Esophagus squamous epithelium (tissue), 5 donors: ENCODE data around the gene XAF1. TPM values are rescaled to one million over a fixed set of nuclear protein-coding genes. Genes with fewer than 3 reads are reported as not detected.

ENCODE experiments used
- DNase-seq: peaks from one replicate; lab custom pipeline; 2025; lab: John Stamatoyannopoulos, UW
- H3K27ac ChIP-seq, 4 donors: fragments of 200-600 bp; sonication (generic); one replicate each; pipeline ENCODE4 v1.5.1; 2016 to 2019; ENCODE audit warnings: mild to moderate bottlenecking in 1 of 4
- H3K27me3 ChIP-seq, 4 donors: fragments of 200-600 bp; sonication (generic); 1 replicate in 3 of 4; 2 replicates in 1 of 4; pipeline versions ENCODE4 v1.5.1 to v1.6.0; 2017 to 2021; ENCODE audit warnings: antibody characterized with exemption in 1 of 4
- H3K36me3 ChIP-seq, 3 donors: fragments of 200-600 bp; sonication (generic); one replicate each; pipeline ENCODE4 v1.5.1; 2016 to 2019
- H3K4me1 ChIP-seq, 3 donors: fragments of 200-600 bp; sonication (generic); one replicate each; pipeline ENCODE4 v1.5.1; 2017 to 2019
- H3K4me3 ChIP-seq, 4 donors: fragments of 200-600 bp; sonication (generic); 1 replicate in 3 of 4; 2 replicates in 1 of 4; pipeline ENCODE4 v1.5.1; 2016 to 2019; ENCODE audit warnings: mild to moderate bottlenecking in 2 of 4, moderate library complexity in 1 of 4
- H3K9me3 ChIP-seq, 3 donors: fragments of 200-600 bp; sonication (generic); one replicate each; pipeline ENCODE4 v1.5.1; 2016 to 2019
- POLR2A ChIP-seq, 4 donors: fragments of 450-650 bp; IDR thresholded peaks; one replicate each; pipeline ENCODE4 v1.6.1; 2017; ENCODE audit warnings: antibody characterized with exemption in 4 of 4, mild to moderate bottlenecking in 4 of 4, moderate library complexity in 3 of 4
- WGBS, 2 donors: methylation state at CpG; one replicate each; pipeline ENCODE4 v1.1.5; 2018; 5-methylcytosine and 5-hydroxymethylcytosine counted together
- intact Hi-C: fragments of 100-400 bp; cut with DNase I; formaldehyde crosslinking; loops from one replicate; pipeline ENCODE4 v1.15.0; 2022
- total RNA-seq, 4 donors: library from RNA; depleted of rRNA; stranded (reverse); fragments of >200 nt; gene quantifications; one replicate each; pipeline ENCODE4 v1.1.0, GENCODE V29; 2016
- TF ChIP-seq, protein P1 (sequence below), 6 experiments: fragments of 450-650 bp in 4 of 6; fragments of 200-600 bp in 2 of 6; sonication (generic) in 2 of 6; IDR thresholded peaks; one replicate each; pipeline ENCODE4 v1.5.1; 2016 to 2019; ENCODE audit warnings: antibody characterized with exemption in 6 of 6, mild to moderate bottlenecking in 4 of 6, moderate library complexity in 4 of 6
- donor health status: DM: yes; HTN: yes; CAD: no.

Gene XAF1
- total RNA-seq, 4 donors from 2014 or later, result 6.9 to 24.0 (median 15.5) TPM

GRCh38 chr17:6782244-6782643 lies 26.4 kb downstream of the XAF1 start:
- 76 to 90% methylated on average over 4 of the region's 4 CpGs for WGBS, 2 donors
- H3K9me3 ChIP-seq, result no peaks in the 10 kb centered on the region
- intact Hi-C loops, result no loop called here
- DNase-seq, result no peak
- no peak overlapping the region for H3K4me3 ChIP-seq
- H3K36me3 ChIP-seq, result no peaks in the 10 kb centered on the region
- TF ChIP-seq, protein P1, sequence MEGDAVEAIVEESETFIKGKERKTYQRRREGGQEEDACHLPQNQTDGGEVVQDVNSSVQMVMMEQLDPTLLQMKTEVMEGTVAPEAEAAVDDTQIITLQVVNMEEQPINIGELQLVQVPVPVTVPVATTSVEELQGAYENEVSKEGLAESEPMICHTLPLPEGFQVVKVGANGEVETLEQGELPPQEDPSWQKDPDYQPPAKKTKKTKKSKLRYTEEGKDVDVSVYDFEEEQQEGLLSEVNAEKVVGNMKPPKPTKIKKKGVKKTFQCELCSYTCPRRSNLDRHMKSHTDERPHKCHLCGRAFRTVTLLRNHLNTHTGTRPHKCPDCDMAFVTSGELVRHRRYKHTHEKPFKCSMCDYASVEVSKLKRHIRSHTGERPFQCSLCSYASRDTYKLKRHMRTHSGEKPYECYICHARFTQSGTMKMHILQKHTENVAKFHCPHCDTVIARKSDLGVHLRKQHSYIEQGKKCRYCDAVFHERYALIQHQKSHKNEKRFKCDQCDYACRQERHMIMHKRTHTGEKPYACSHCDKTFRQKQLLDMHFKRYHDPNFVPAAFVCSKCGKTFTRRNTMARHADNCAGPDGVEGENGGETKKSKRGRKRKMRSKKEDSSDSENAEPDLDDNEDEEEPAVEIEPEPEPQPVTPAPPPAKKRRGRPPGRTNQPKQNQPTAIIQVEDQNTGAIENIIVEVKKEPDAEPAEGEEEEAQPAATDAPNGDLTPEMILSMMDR (IDR thresholded peaks at IDR 0.05), result no peak
- no peak for TF ChIP-seq POLR2A (IDR thresholded peaks at IDR 0.05)
- peaks cover 0 to 10% (median 0%) of the 10 kb centered on the region in 3 donors for H3K4me1 ChIP-seq
- peaks cover 0 to 31% (median 0%) of the 10 kb centered on the region in 4 donors for H3K27me3 ChIP-seq
- H3K27ac ChIP-seq, result no peak overlapping the region

DNA sequence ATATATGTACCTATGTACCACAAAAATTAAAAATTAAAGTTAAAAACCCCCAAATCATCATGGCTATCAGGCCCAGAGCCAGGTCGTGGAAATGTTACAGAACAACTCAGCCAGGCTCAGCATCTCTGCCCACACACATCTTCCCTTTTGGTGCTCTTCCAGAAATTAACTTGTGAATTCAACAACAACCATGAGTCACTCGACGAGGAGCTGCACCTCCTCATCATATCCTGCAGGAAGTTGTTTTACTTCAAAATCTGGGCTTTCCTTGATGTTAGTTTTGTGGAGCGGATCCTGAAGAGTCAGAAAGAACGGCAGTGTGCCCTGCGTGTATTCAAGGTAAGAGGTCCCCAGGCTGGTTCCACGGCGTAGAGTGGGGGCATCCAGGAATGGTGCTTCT lies 30.8 kb downstream of the XAF1 start:
- 42 to 50% methylated on average over 7 to 8 of the region's 8 CpGs for WGBS, 2 donors
- no peaks in the 10 kb centered on the region for H3K9me3 ChIP-seq
- H3K27me3 ChIP-seq, result peaks cover 0 to 3% (median 0%) of the 10 kb centered on the region in 4 donors
- TF ChIP-seq, protein P1 (IDR thresholded peaks at IDR 0.05), result peak in 3 of 6 experiments; percentile 13 to 48 (median 15)
- no peak for TF ChIP-seq POLR2A (IDR thresholded peaks at IDR 0.05)
- peak overlapping the region in 3 of 4 donors; percentile 20 to 35 (median 23) for H3K4me3 ChIP-seq
- H3K36me3 ChIP-seq, result no peaks in the 10 kb centered on the region
- no peak for DNase-seq
- intact Hi-C loops, result no loop called here
- peaks cover 0 to 41% (median 0%) of the 10 kb centered on the region in 3 donors for H3K4me1 ChIP-seq
- peak overlapping the region in 3 of 4 donors; percentile 51 to 76 (median 54) for H3K27ac ChIP-seq

DNA sequence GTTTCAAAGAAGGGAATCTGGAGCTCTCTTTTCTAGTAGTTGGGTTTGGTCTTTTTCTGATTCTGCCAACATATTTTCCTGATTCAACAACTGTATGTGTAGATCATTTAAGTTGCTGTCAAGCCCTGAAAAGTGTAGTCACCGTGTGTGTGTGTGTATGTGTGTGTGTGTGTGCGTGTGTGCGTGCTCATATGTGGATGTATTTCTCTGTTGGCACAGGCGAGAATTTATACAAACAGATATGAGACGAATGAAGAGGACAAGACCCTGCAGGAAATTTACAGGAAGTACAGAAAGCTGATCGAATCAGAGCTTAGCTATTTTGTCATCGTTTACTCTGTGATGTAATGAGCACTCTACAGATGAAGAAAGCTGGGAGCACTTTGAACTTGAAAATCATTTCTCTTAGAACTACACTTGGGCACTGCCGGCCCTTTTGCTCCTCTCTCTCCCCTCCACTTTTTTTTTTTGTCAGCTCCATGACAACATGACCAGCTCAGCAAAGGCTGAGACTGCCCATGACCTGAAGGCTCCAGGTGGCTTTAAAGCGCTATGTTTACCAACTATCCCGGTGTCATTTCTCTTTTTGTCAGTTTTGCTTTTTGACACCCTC lies 31.3 kb downstream of the XAF1 start:
- DNase-seq, result no peak
- 19 to 21% methylated on average over 10 of the region's 10 CpGs for WGBS, 2 donors
- Histone ChIP-seq H3K27ac (peak overlapping the region in 3 of 4 donors; percentile 51 to 76 (median 54)), H3K9me3 (no peaks in the 10 kb centered on the region), H3K4me1 (peaks cover 0 to 41% (median 0%) of the 10 kb centered on the region in 3 donors), H3K4me3 (peak overlapping the region in 3 of 4 donors; percentile 20 to 35 (median 23)), H3K27me3 (peaks cover 0 to 6% (median 0%) of the 10 kb centered on the region in 4 donors), H3K36me3 (no peaks in the 10 kb centered on the region)
- intact Hi-C loops, result no loop called here
- no peak for TF ChIP-seq POLR2A (IDR thresholded peaks at IDR 0.05)
- TF ChIP-seq, protein P1 (IDR thresholded peaks at IDR 0.05), result no peak

GRCh38 chr17:6789146-6789545 lies 33.3 kb downstream of the XAF1 start:
- Histone ChIP-seq H3K4me3 (no peak overlapping the region), H3K9me3 (no peaks in the 10 kb centered on the region), H3K36me3 (no peaks in the 10 kb centered on the region), H3K4me1 (peaks cover 0 to 41% (median 0%) of the 10 kb centered on the region in 3 donors), H3K27me3 (peaks cover 0 to 12% (median 0%) of the 10 kb centered on the region in 4 donors), H3K27ac (peak overlapping the region in 1 of 4 donors; percentile 10)
- intact Hi-C loops, result no loop called here
- 26 to 57% methylated on average over 4 of the region's 4 CpGs for WGBS, 2 donors
- no peak for DNase-seq
- TF ChIP-seq, protein P1 (IDR thresholded peaks at IDR 0.05), result no peak
- no peak for TF ChIP-seq POLR2A (IDR thresholded peaks at IDR 0.05)

DNA sequence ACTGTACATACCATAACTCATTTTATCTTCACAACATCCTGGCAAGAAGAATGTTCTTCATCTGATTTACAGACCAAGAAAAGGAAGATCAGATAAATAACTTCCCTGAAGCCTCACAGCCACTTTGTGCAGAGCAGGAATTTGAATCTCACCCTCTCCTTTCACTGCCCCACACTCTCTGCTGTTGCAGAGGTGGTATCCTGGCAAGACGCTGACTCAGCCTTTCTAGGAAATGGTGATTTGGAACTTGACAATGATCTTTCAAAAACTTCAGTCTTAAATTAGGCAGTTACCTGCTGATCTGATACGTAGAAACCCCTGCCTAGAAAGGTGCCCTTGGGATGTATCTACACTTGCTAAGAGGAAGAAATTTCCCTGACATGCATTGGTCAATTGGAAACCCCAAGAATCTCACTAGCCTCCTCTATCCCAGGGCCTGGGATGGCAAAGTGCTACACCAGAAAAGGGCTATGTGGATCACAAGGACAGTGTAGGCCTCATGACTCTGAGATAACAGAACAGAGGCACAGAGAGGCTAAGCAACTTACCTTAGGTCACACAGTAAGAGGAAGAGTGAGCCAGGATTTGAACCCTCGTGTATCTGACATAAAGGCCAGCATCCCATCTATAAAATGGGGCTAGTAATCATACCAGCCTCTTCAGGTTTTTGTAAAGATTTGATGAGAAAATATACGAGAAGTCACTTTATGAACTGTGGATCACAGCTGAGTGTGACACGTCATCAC lies 38.1 kb downstream of the XAF1 start:
- peaks cover 0 to 24% (median 5%) of the 10 kb centered on the region in 3 donors for H3K4me1 ChIP-seq
- no peaks in the 10 kb centered on the region for H3K36me3 ChIP-seq
- TF ChIP-seq, protein P1 (IDR thresholded peaks at IDR 0.05), result no peak
- TF ChIP-seq POLR2A (IDR thresholded peaks at IDR 0.05), result no peak
- intact Hi-C loops, result no loop called here
- WGBS, 2 donors, result 54 to 63% methylated on average over 5 of the region's 5 CpGs
- no peak overlapping the region for H3K4me3 ChIP-seq
- H3K27ac ChIP-seq, result no peak overlapping the region
- no peaks in the 10 kb centered on the region for H3K9me3 ChIP-seq
- no peak for DNase-seq
- H3K27me3 ChIP-seq, result peaks cover 0 to 22% (median 0%) of the 10 kb centered on the region in 4 donors
